HG03565 (cell line): ENCODE measurements around the gene RS1.
A peak's percentile ranks its signal among the peaks of the same experiment; 100 is the strongest.

Experiments used
- ATAC-seq: cut with Tn5 transposase; IDR thresholded peaks from one replicate; pipeline ENCODE4 v1.9.1; 2021; ENCODE audit warnings: mild to moderate bottlenecking, moderate library complexity; ENCODE audit not compliant: unreplicated experiment

Gene RS1

GRCh38 chrX:18674417-18674787, 2.5 kb upstream of the RS1 start:
- peak; percentile 17 for ATAC-seq

GRCh38 chrX:18668071-18668835, 3.7 kb downstream of the RS1 start:
- no peak for ATAC-seq

- no peak for ATAC-seq
Observed at GRCh38 chrX:18666614-18667013, 5.3 kb downstream of the RS1 start.

- no peak for ATAC-seq
Observed at GRCh38 chrX:18664947-18665346, 7.0 kb downstream of the RS1 start.

- no peak for ATAC-seq
Observed at GRCh38 chrX:18661273-18661672, 10.6 kb downstream of the RS1 start.

GRCh38 chrX:18654875-18655836, 16.8 kb downstream of the RS1 start:
- no peak for ATAC-seq

GRCh38 chrX:18652636-18653035, 19.3 kb downstream of the RS1 start:
- ATAC-seq = no peak

- no peak for ATAC-seq
Observed at GRCh38 chrX:18650662-18651061, 21.2 kb downstream of the RS1 start.

GRCh38 chrX:18649498-18649951, 22.4 kb downstream of the RS1 start:
- no peak for ATAC-seq

- ATAC-seq = no peak
Observed at GRCh38 chrX:18647621-18648020, 24.3 kb downstream of the RS1 start.

- no peak for ATAC-seq
Observed at GRCh38 chrX:18643853-18644252, 28.1 kb downstream of the RS1 start.

- no peak for ATAC-seq
Observed at GRCh38 chrX:18643243-18643642, 28.7 kb downstream of the RS1 start.

- ATAC-seq = no peak
Observed at GRCh38 chrX:18640686-18641085, 31.2 kb downstream of the RS1 start.

GRCh38 chrX:18639280-18639679, 32.6 kb downstream of the RS1 start:
- ATAC-seq = no peak

GRCh38 chrX:18638398-18638797, 33.5 kb downstream of the RS1 start:
- ATAC-seq = no peak

- no peak for ATAC-seq
Observed at GRCh38 chrX:18630934-18631333, 41.0 kb downstream of the RS1 start.

- no peak for ATAC-seq
Observed at GRCh38 chrX:18624599-18624998, 47.3 kb downstream of the RS1 start.

GRCh38 chrX:18620349-18620748, 51.6 kb downstream of the RS1 start:
- no peak for ATAC-seq

GRCh38 chrX:18619288-18619687, 52.6 kb downstream of the RS1 start:
- ATAC-seq = no peak

- no peak for ATAC-seq
Observed at GRCh38 chrX:18617407-18617750, 54.5 kb downstream of the RS1 start.

- no peak for ATAC-seq
Observed at GRCh38 chrX:18616688-18617406, 55.1 kb downstream of the RS1 start.
